HG03064 (cell line): Measurements from ENCODE around the gene DCK.

ENCODE experiments used
- ATAC-seq: cut with Tn5 transposase; IDR thresholded peaks from one replicate; pipeline ENCODE4 v1.9.1; 2021; ENCODE audit warnings: low read depth; ENCODE audit not compliant: unreplicated experiment

DCK gene

GRCh38 chr4:70993181-70994068 is at the start of gene DCK:
DCK (plus strand) TSS chr4:70993649; CDS start chr4:70993836, 187 bp downstream.
- peak; percentile 74 for ATAC-seq

GRCh38 chr4:70945046-70945445 is 48.4 kb upstream of the DCK start:
- ATAC-seq: no peak

GRCh38 chr4:70945452-70946055 is 47.9 kb upstream of the DCK start:
- ATAC-seq: no peak

GRCh38 chr4:70946939-70947338 is 46.5 kb upstream of the DCK start:
- ATAC-seq: no peak

- no peak for ATAC-seq
Measured at GRCh38 chr4:70948665-70949260, 44.7 kb upstream of the DCK start.

GRCh38 chr4:70954032-70954431 is 39.4 kb upstream of the DCK start:
- ATAC-seq: no peak

GRCh38 chr4:70956549-70957210 is 36.8 kb upstream of the DCK start:
- no peak for ATAC-seq

- no peak for ATAC-seq
Measured at GRCh38 chr4:70958681-70959080, 34.8 kb upstream of the DCK start.

- no peak for ATAC-seq
Measured at GRCh38 chr4:70969076-70969475, 24.4 kb upstream of the DCK start.

GRCh38 chr4:70976252-70976651 is 17.2 kb upstream of the DCK start:
- ATAC-seq: no peak

GRCh38 chr4:70979445-70980008 is 13.9 kb upstream of the DCK start:
- ATAC-seq: no peak

- ATAC-seq: no peak
Measured at GRCh38 chr4:70980196-70980595, 13.3 kb upstream of the DCK start.

GRCh38 chr4:70984106-70984505 is 9.3 kb upstream of the DCK start:
- no peak for ATAC-seq

GRCh38 chr4:70984589-70984988 is 8.9 kb upstream of the DCK start:
- ATAC-seq: no peak

GRCh38 chr4:70991596-70991995 is 1.9 kb upstream of the DCK start:
- ATAC-seq: no peak

- ATAC-seq: no peak
Measured at GRCh38 chr4:70992391-70992881, 1.0 kb upstream of the DCK start.

GRCh38 chr4:70994069-70994366 is 569 bp downstream of the DCK start:
- ATAC-seq: no peak

- peak; percentile 46 for ATAC-seq
Measured at GRCh38 chr4:70994387-70995099, 1.1 kb downstream of the DCK start.

GRCh38 chr4:70996018-70996360 is 2.5 kb downstream of the DCK start:
- ATAC-seq: no peak

GRCh38 chr4:70997036-70997435 is 3.6 kb downstream of the DCK start:
- no peak for ATAC-seq
